K562 (cell line): ENCODE data around the gene ANKRD13A. TPM values are rescaled to one million over a fixed set of nuclear protein-coding genes. Genes with fewer than 3 reads are reported as not detected.

Experiments
- BCL6 ChIP-seq: fragments of 250-450 bp; sonication (Bioruptor Pico); IDR thresholded peaks from 2 replicates; pipeline ENCODE4 v1.4.0; 2020
- KAT7 ChIP-seq: sonication (generic); formaldehyde crosslinking; IDR thresholded peaks from 2 replicates; pipeline ENCODE4 v1.8.0; 2022; ENCODE audit warnings: missing genetic modification reagents, mild to moderate bottlenecking, borderline replicate concordance
- KLF13 ChIP-seq: fragments of 450-650 bp; IDR thresholded peaks from 2 replicates; pipeline ENCODE4 v1.6.1; 2016; ENCODE audit warnings: missing genetic modification characterization, low read depth, mild to moderate bottlenecking, missing compliant biosample characterization, moderate library complexity, borderline replicate concordance
- MED1 ChIP-seq: sonication (generic); formaldehyde crosslinking; IDR thresholded peaks from 2 replicates; pipeline ENCODE4 v1.8.1; 2023; ENCODE audit warnings: missing genetic modification reagents, borderline replicate concordance
- MTF1 ChIP-seq: fragments of 250-450 bp; sonication (Bioruptor Pico); IDR thresholded peaks from 2 replicates; pipeline ENCODE4 v1.9.0; 2021; ENCODE audit warnings: moderate library complexity, mild to moderate bottlenecking, inconsistent platforms, borderline replicate concordance
- MYC ChIP-seq, 2 experiments: fragments of 250-450 bp in 1 of 2; sonication (Bioruptor Pico) in 1 of 2; IDR thresholded peaks; 2 replicates each; pipeline versions ENCODE4 v1.5.1 to v1.6.1; 2012 to 2021; ENCODE audit warnings: low read depth in 2 of 2, borderline replicate concordance in 1 of 2, improper control_type of control experiment in 1 of 2, low read length in 1 of 2, mild to moderate bottlenecking in 1 of 2, moderate library complexity in 1 of 2
- SRSF3 ChIP-seq: fragments of 200-400 bp; formaldehyde crosslinking; IDR thresholded peaks from 2 replicates; pipeline ENCODE4 v1.6.1; 2016; ENCODE audit warnings: mild to moderate bottlenecking, low read length, moderate library complexity; ENCODE audit not compliant: insufficient read depth
- TCF3 ChIP-seq: sonication (generic); formaldehyde crosslinking; IDR thresholded peaks from 2 replicates; pipeline ENCODE4 v1.4.0; 2020; ENCODE audit warnings: mild to moderate bottlenecking, missing genetic modification reagents
- TEAD1 ChIP-seq, 2 experiments: fragments of 450-650 bp in 1 of 2; sonication (generic) in 1 of 2; formaldehyde crosslinking; IDR thresholded peaks; 2 replicates each; pipeline versions ENCODE4 v1.4.0 to v1.8.0; 2020 to 2022; ENCODE audit warnings: mild to moderate bottlenecking in 2 of 2, missing genetic modification reagents in 1 of 2
- TEAD4 ChIP-seq, 2 experiments: sonication (generic) in 1 of 2; formaldehyde crosslinking in 1 of 2; IDR thresholded peaks; 2 replicates each; pipeline versions ENCODE4 v1.6.1 to v1.8.0; 2012 to 2022; ENCODE audit warnings: borderline replicate concordance in 1 of 2, inconsistent platforms in 1 of 2, low read length in 1 of 2, mild to moderate bottlenecking in 1 of 2, missing genetic modification reagents in 1 of 2
- THRB ChIP-seq: fragments of 450-650 bp; formaldehyde crosslinking; conservative IDR thresholded peaks from 2 replicates; pipeline ENCODE4 v1.4.0; 2022; ENCODE audit warnings: mild to moderate bottlenecking, missing genetic modification characterization
- XRCC4 ChIP-seq: IDR thresholded peaks from one replicate; pipeline ENCODE4 v1.6.1; 2011; ENCODE audit not compliant: insufficient read depth, insufficient read length; ENCODE audit errors: extremely low read depth
- ZBTB12 ChIP-seq: fragments of 250-450 bp; sonication (Bioruptor Pico); IDR thresholded peaks from 2 replicates; pipeline ENCODE4 v1.4.0; 2020
- ZNF395 ChIP-seq: fragments of 200-800 bp; sonication (Bioruptor generic); IDR thresholded peaks from 2 replicates; pipeline ENCODE4 v1.6.1; 2017; ENCODE audit warnings: missing genetic modification characterization, missing compliant biosample characterization
- ZNF592 ChIP-seq: fragments of 450-650 bp; IDR thresholded peaks from 2 replicates; pipeline ENCODE4 v1.6.1; 2017; ENCODE audit warnings: antibody characterized with exemption, mild to moderate bottlenecking
- ZNF766 ChIP-seq: fragments of 200-800 bp; sonication (Bioruptor generic); conservative IDR thresholded peaks from 2 replicates; pipeline ENCODE4 v1.6.1; 2016; ENCODE audit warnings: missing genetic modification characterization, missing compliant biosample characterization
- polyA plus RNA-seq, 8 experiments: library from polyadenylated mRNA; depleted of rRNA in 4 of 8; stranded (reverse) in 5 of 8; unstranded in 3 of 8; fragments of >200 nt; fragmentation: Nextera tagmentation in 2 of 8; fragmentation: Illumina TruSeq in 1 of 8; extraction: Ambion mirVana in 2 of 8; extraction: Trizol in 1 of 8; gene quantifications; 2 replicates each; pipeline versions ENCODE4 v1.2.1 to v1.2.3, GENCODE V29; 2011 to 2014; ENCODE audit warnings: inconsistent platforms in 1 of 8, missing spikeins in 1 of 8
- total RNA-seq, 7 experiments: library from RNA; depleted of rRNA in 6 of 7; stranded (reverse); fragments of >200 nt in 6 of 7; fragmentation: Illumina TruSeq in 2 of 7; extraction: Trizol in 2 of 7; gene quantifications; 2 replicates each; pipeline versions ENCODE4 v1.2.1 to v1.2.3, GENCODE V29; 2011 to 2021; ENCODE audit warnings: low replicate concordance in 1 of 7

The ANKRD13A gene
- total and polyA plus RNA-seq, 9 of the 15 experiments (the other 6 are each of a cell fraction or from before 2014, with no cell fraction given) = 5.0 to 55.0 (median 41.5) TPM

- TF ChIP-seq TCF3 (CRISPR knock-in tag) (peak; percentile 64), SRSF3 (no peak), XRCC4 (no peak), ZNF395 (CRISPR knock-in tag) (peak; percentile 97), MED1 (no peak), ZBTB12 (CRISPR knock-in tag) (peak; percentile 40; the same call in 1 of the 2 replicates), KLF13 (tag) (peak; percentile 55; the same call in 1 of the 2 replicates), ZNF766 (CRISPR knock-in tag) (peak; percentile 94), KAT7 (CRISPR knock-in tag) (peak; percentile 91; the same call in 1 of the 2 replicates), BCL6 (CRISPR knock-in tag) (no peak), ZNF592 (peak; percentile 99), MYC (IDR thresholded peaks at IDR 0.05; ENCODE audit: low read depth, low read length) (peak; percentile 94), MYC (CRISPR knock-in tag; IDR thresholded peaks at IDR 0.05; ENCODE audit: borderline replicate concordance, low read depth) (peak; percentile 81; the same call in 1 of the 2 replicates), TEAD4 (IDR thresholded peaks at IDR 0.05; ENCODE audit: low read length) (peak; percentile 49; the same call in 1 of the 2 replicates), TEAD4 (CRISPR knock-in tag; IDR thresholded peaks at IDR 0.05; ENCODE audit: borderline replicate concordance) (no peak), MTF1 (CRISPR knock-in tag) (0 out of 2 replicates have a peak, but pooled peaks have one; percentile 14), TEAD1 (CRISPR knock-in tag; IDR thresholded peaks at IDR 0.05) (peak; percentile 5 to 59; a peak in 3 of 4 replicates), THRB (CRISPR knock-in tag) (peak; percentile 82)
These were observed 80.5 kb downstream of the ANKRD13A start (continued) for GRCh38 chr12:110079477-110080400.
